Panc1 (cell line): ENCODE data around the gene VWA5B2. TPM values are rescaled to one million over a fixed set of nuclear protein-coding genes. Genes with fewer than 3 reads are reported as not detected.
A peak's percentile ranks its signal among the peaks of the same experiment; 100 is the strongest.

Source experiments
- ATAC-seq: fragments of 200-7000 bp; cut with Tn5 transposase; 2 replicates; pipeline ENCODE4 v1.9.1; 2020; ENCODE audit warnings: mild to moderate bottlenecking, moderate library complexity
- BruUV-seq: library from RNA; stranded (reverse); fragments of 400-500 nt; replicated peaks from 2 replicates; lab custom pipeline; 2021; lab: Mats Ljungman, UMichigan
- CTCF ChIA-PET: fragments of 300-600 bp; sonication (Branson Sonifier 250); formaldehyde crosslinking; loops from one replicate; lab custom pipeline; 2022; ENCODE audit warnings: antibody characterized with exemption; lab: Charles Lee
- POLR2A ChIA-PET: fragments of 300-600 bp; sonication (Branson Sonifier 250); formaldehyde crosslinking; loops from one replicate; lab custom pipeline; 2022; ENCODE audit warnings: antibody characterized with exemption; lab: Charles Lee
- DNase-seq: peaks from one replicate; pipeline ENCODE4 v3.0.0-alpha.2; 2010; ENCODE audit warnings: low read depth, low spot score
- H3K27ac ChIP-seq: 2 replicates; pipeline ENCODE4 v1.5.1; 2011; ENCODE audit warnings: mild to moderate bottlenecking, low read length, inconsistent platforms
- H3K27me3 ChIP-seq: fragments of 200-500 bp; sonication (Bioruptor generic); 2 replicates; pipeline ENCODE4 v1.6.0; 2014; ENCODE audit warnings: low read length, inconsistent platforms; ENCODE audit not compliant: control insufficient read depth, insufficient read depth
- H3K36me3 ChIP-seq: fragments of 200-500 bp; sonication (Bioruptor generic); 2 replicates; pipeline ENCODE4 v1.5.1; 2014; ENCODE audit warnings: inconsistent platforms, mild to moderate bottlenecking, low read length, moderate library complexity; ENCODE audit not compliant: control insufficient read depth, insufficient read depth
- H3K4me1 ChIP-seq: 2 replicates; pipeline ENCODE4 v1.5.1; 2011; ENCODE audit warnings: inconsistent platforms, mild to moderate bottlenecking, low read length, moderate library complexity; ENCODE audit not compliant: control insufficient read depth, insufficient read depth
- H3K4me3 ChIP-seq, 2 experiments: 2 replicates each; pipeline ENCODE4 v1.5.1; 2011 to 2012; ENCODE audit warnings: low read depth in 2 of 2, low read length in 2 of 2, mild to moderate bottlenecking in 2 of 2, inconsistent platforms in 1 of 2, moderate library complexity in 1 of 2
- H3K9me3 ChIP-seq: fragments of 200-500 bp; sonication (Bioruptor generic); 2 replicates; pipeline ENCODE4 v1.5.1; 2014; ENCODE audit warnings: low read depth, mild to moderate bottlenecking, inconsistent platforms, low read length, moderate library complexity; ENCODE audit not compliant: control insufficient read depth, insufficient read depth
- POLR2AphosphoS5 ChIP-seq: IDR thresholded peaks from 2 replicates; pipeline ENCODE4 v1.6.1; 2012; ENCODE audit warnings: mild to moderate bottlenecking, low read depth, low read length, moderate library complexity
- SIN3A ChIP-seq: IDR thresholded peaks from 2 replicates; pipeline ENCODE4 v1.6.1; 2012; ENCODE audit warnings: low read depth, mild to moderate bottlenecking, low read length, moderate library complexity, borderline replicate concordance; ENCODE audit not compliant: insufficient read depth
- TCF7L2 ChIP-seq: IDR thresholded peaks from 2 replicates; pipeline ENCODE4 v1.6.1; 2011; ENCODE audit warnings: mild to moderate bottlenecking, low read depth, low read length, inconsistent platforms
- in situ Hi-C: cut with HindIII; loops from 2 replicates; pipeline ENCODE4 v1.10.0; 2016; ENCODE audit warnings: low sequenced_read_pairs, low pct_unique_long_range_greater_than_20kb
- intact Hi-C: fragments of 100-400 bp; cut with micrococcal nuclease; formaldehyde crosslinking; loops from one replicate; pipeline ENCODE4 v1.10.0; 2022; ENCODE audit not compliant: unreplicated experiment
- total RNA-seq: library from RNA; stranded (reverse); gene quantifications from one replicate; pipeline ENCODE4 v1.2.1, GENCODE V29; 2021; ENCODE audit not compliant: unreplicated experiment
- TF ChIP-seq, protein P1 (sequence below): fragments of 450-650 bp; IDR thresholded peaks from 2 replicates; pipeline ENCODE4 v1.5.1; 2017; ENCODE audit warnings: mild to moderate bottlenecking
- TF ChIP-seq, protein P2 (sequence below), 2 experiments: IDR thresholded peaks; 2 replicates each; pipeline ENCODE4 v1.6.1; 2011 to 2012; ENCODE audit warnings: low read depth in 2 of 2, control low read depth in 1 of 2, low read length in 1 of 2, mild to moderate bottlenecking in 1 of 2, moderate library complexity in 1 of 2; ENCODE audit not compliant: insufficient read depth in 1 of 2

The VWA5B2 gene
- total RNA-seq, 1 experiment from 2014 or later, result 0.28 TPM

DNA sequence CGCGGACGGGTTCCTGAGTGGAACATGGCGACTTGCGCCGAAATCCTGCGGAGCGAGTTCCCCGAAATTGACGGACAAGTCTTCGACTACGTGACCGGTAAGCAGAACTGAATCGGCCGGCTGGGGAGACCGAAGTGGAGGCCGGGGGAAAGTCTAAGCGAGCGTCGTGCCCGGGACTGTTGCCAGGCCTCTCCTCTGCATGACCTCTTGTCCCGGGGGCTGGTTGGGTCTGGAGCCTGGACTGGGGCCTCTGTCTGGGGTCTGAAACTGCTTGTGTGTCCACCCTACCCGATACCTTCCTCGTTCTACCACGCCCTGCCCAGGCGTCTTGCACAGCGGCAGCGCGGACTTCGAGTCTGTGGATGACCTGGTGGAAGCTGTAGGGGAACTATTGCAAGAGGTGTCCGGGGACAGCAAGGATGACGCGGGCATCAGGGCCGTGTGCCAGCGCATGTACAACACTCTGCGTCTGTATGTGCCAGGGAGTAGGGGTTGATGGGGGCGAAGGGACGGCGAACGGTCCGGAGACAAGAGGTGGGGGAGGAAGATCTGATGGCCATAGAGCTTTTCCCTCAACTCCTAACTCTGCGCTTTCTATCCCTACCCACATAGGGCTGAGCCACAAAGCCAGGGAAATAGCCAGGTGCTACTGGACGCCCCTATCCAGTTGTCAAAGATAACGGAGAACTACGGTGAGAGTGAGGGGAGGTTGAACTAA is 43.0 kb upstream of the VWA5B2 start, which contains the start of gene ABCF3:
Gene ABCF3, plus strand, starts transcription at position 16 of the 718 bp plus-strand sequence. Its CDS starts 9 bp downstream, at position 25.
- no TSS peak for BruUV-seq
- POLR2A ChIA-PET, result no interaction called here
- peak; percentile 48; the same call in 1 of the 2 replicates for TF ChIP-seq SIN3A
- TF ChIP-seq, protein P1, sequence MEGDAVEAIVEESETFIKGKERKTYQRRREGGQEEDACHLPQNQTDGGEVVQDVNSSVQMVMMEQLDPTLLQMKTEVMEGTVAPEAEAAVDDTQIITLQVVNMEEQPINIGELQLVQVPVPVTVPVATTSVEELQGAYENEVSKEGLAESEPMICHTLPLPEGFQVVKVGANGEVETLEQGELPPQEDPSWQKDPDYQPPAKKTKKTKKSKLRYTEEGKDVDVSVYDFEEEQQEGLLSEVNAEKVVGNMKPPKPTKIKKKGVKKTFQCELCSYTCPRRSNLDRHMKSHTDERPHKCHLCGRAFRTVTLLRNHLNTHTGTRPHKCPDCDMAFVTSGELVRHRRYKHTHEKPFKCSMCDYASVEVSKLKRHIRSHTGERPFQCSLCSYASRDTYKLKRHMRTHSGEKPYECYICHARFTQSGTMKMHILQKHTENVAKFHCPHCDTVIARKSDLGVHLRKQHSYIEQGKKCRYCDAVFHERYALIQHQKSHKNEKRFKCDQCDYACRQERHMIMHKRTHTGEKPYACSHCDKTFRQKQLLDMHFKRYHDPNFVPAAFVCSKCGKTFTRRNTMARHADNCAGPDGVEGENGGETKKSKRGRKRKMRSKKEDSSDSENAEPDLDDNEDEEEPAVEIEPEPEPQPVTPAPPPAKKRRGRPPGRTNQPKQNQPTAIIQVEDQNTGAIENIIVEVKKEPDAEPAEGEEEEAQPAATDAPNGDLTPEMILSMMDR, result no peak
- H3K4me1 ChIP-seq, result peaks cover 15% of the 10 kb centered on the region
- H3K9me3 ChIP-seq, result no peaks in the 10 kb centered on the region
- intact Hi-C loops (no loop called here), in situ Hi-C loops (no loop called here)
- no peaks in the 10 kb centered on the region for H3K27me3 ChIP-seq
- peak within 1 kb of the TSS; percentile 92 for H3K27ac ChIP-seq
- CTCF ChIA-PET, result interaction anchor here (0.5 to 1.0 kb wide), 4 partner anchors 11 to 282 kb away, joined by 3 to 9 read pairs (median 5); no protein-coding TSS in a partner anchor
- ATAC-seq (peak; percentile 61), DNase-seq (no peak)
- peak within 1 kb of the TSS; percentile 88 to 91 for H3K4me3 ChIP-seq
- H3K36me3 ChIP-seq, result peaks cover 38% of the 10 kb centered on the region

DNA sequence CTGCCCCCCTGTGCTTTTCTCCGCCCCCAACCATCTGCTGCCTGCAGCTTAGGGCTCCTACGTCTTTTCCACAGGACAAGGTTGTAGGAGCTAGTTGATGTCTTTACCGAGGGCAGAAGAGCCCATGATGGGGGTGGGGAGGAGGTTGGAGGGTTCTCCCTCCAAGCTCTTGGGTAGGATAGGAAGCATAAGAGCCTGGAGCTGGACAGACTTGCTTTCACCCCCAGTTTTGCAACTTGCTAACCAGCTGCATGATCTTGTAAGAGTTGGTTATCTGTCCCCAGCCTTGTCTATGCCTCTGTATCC is 42.5 kb upstream of the VWA5B2 start:
- no peaks in the 10 kb centered on the region for H3K9me3 ChIP-seq
- H3K27ac ChIP-seq, result peak overlapping the region; percentile 92
- H3K27me3 ChIP-seq, result no peaks in the 10 kb centered on the region
- DNase-seq (no peak), ATAC-seq (no peak)
- ChIA-PET CTCF (no interaction called here), POLR2A (no interaction called here)
- in situ Hi-C loops (no loop called here), intact Hi-C loops (no loop called here)
- peaks cover 33% of the 10 kb centered on the region for H3K36me3 ChIP-seq
- H3K4me1 ChIP-seq, result peaks cover 15% of the 10 kb centered on the region
- H3K4me3 ChIP-seq, result peak overlapping the region; percentile 88 to 91
- TF ChIP-seq POLR2AphosphoS5 (no peak), SIN3A (no peak), TCF7L2 (no peak)
- TF ChIP-seq, protein P2, sequence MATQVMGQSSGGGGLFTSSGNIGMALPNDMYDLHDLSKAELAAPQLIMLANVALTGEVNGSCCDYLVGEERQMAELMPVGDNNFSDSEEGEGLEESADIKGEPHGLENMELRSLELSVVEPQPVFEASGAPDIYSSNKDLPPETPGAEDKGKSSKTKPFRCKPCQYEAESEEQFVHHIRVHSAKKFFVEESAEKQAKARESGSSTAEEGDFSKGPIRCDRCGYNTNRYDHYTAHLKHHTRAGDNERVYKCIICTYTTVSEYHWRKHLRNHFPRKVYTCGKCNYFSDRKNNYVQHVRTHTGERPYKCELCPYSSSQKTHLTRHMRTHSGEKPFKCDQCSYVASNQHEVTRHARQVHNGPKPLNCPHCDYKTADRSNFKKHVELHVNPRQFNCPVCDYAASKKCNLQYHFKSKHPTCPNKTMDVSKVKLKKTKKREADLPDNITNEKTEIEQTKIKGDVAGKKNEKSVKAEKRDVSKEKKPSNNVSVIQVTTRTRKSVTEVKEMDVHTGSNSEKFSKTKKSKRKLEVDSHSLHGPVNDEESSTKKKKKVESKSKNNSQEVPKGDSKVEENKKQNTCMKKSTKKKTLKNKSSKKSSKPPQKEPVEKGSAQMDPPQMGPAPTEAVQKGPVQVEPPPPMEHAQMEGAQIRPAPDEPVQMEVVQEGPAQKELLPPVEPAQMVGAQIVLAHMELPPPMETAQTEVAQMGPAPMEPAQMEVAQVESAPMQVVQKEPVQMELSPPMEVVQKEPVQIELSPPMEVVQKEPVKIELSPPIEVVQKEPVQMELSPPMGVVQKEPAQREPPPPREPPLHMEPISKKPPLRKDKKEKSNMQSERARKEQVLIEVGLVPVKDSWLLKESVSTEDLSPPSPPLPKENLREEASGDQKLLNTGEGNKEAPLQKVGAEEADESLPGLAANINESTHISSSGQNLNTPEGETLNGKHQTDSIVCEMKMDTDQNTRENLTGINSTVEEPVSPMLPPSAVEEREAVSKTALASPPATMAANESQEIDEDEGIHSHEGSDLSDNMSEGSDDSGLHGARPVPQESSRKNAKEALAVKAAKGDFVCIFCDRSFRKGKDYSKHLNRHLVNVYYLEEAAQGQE (IDR thresholded peaks at IDR 0.05; ENCODE audit: insufficient read depth in 1 of 2, low read depth in 2 of 2, low read length in 1 of 2), result no peak
- TF ChIP-seq, protein P1, result no peak
- TSS peak; percentile 73 for BruUV-seq
